GM03348 (cell line): Measurements from ENCODE around the gene RIC8B.
"Not testable (repeated sequence)": the region's sequence is repeated elsewhere in the genome, so short reads cannot be mapped to it uniquely, and the experiment has no call there.

ENCODE experiments used
- DNase-seq: peaks from one replicate; pipeline ENCODE4 v3.0.0; 2012; ENCODE audit warnings: low spot score

The RIC8B gene

GRCh38 chr12:106774005-106774807 is at the start of gene RIC8B:
RIC8B (plus strand) TSS chr12:106774682; CDS start chr12:106774746, 64 bp downstream.
- peak; percentile 96 for DNase-seq

- no peak for DNase-seq
These were observed 49.5 kb upstream of the RIC8B start for GRCh38 chr12:106724934-106725333.

GRCh38 chr12:106726603-106727202 is 47.8 kb upstream of the RIC8B start:
- not testable (repeated sequence) for DNase-seq

GRCh38 chr12:106729611-106730010 is 44.9 kb upstream of the RIC8B start:
- no peak for DNase-seq

- DNase-seq, result no peak
These were observed 41.6 kb upstream of the RIC8B start for GRCh38 chr12:106732890-106733289.

GRCh38 chr12:106733660-106734059 is 40.8 kb upstream of the RIC8B start:
- no peak for DNase-seq

GRCh38 chr12:106736051-106736957 is 38.2 kb upstream of the RIC8B start:
- DNase-seq, result no peak

- no peak for DNase-seq
These were observed 35.2 kb upstream of the RIC8B start for GRCh38 chr12:106739318-106739717.

- no peak for DNase-seq
These were observed 34.5 kb upstream of the RIC8B start for GRCh38 chr12:106739815-106740530.

GRCh38 chr12:106740818-106741217 is 33.7 kb upstream of the RIC8B start:
- DNase-seq, result no peak

- DNase-seq, result no peak
These were observed 33.2 kb upstream of the RIC8B start for GRCh38 chr12:106741247-106741646.

- DNase-seq, result no peak
These were observed 31.1 kb upstream of the RIC8B start for GRCh38 chr12:106743270-106743988.

GRCh38 chr12:106744600-106744999 is 29.9 kb upstream of the RIC8B start:
- no peak for DNase-seq

- no peak for DNase-seq
These were observed 29.2 kb upstream of the RIC8B start for GRCh38 chr12:106745181-106745745.

- no peak for DNase-seq
These were observed 26.5 kb upstream of the RIC8B start for GRCh38 chr12:106747973-106748436.

- DNase-seq, result no peak
These were observed 24.0 kb upstream of the RIC8B start for GRCh38 chr12:106750524-106750923.

- no peak for DNase-seq
These were observed 21.0 kb upstream of the RIC8B start for GRCh38 chr12:106753526-106753925.

GRCh38 chr12:106754331-106754730 is 20.2 kb upstream of the RIC8B start:
- DNase-seq, result no peak

GRCh38 chr12:106757623-106758348 is 16.7 kb upstream of the RIC8B start:
- DNase-seq, result no peak
